CD8-positive, alpha-beta memory T cell (primary cell): ENCODE data around the gene HNRNPC. TPM values are rescaled to one million over a fixed set of nuclear protein-coding genes. Genes with fewer than 3 reads are reported as not detected.

Experiments used
- polyA plus RNA-seq: library from polyadenylated mRNA; unstranded; fragments of 300-500 nt; fragmentation: Illumina TruSeq; gene quantifications from one replicate; pipeline ENCODE4 v1.2.3, GENCODE V29; 2021
- total RNA-seq, 2 experiments: library from RNA; stranded (reverse); gene quantifications; one replicate each; pipeline ENCODE4 v1.2.3, GENCODE V29; 2021

The HNRNPC gene
- total and polyA plus RNA-seq, 3 experiments from 2014 or later = 700 to 1,180 (median 1,158) TPM

Other genes starting within 250 kb of the HNRNPC start
- gene NDRG2, start 244.4 kb downstream of the HNRNPC start, total RNA-seq = 1 to 10 TPM; 4.8 to 5.0 TPM
- 19.9 TPM for gene NDRG2, start 244.4 kb downstream of the HNRNPC start, polyA plus RNA-seq
- gene TPPP2, start 239.2 kb downstream of the HNRNPC start, total RNA-seq = not detected
- gene TPPP2, start 239.2 kb downstream of the HNRNPC start, polyA plus RNA-seq = not detected
- gene RNASE13, start 234.6 kb downstream of the HNRNPC start, total RNA-seq = not detected
- gene RNASE13, start 234.6 kb downstream of the HNRNPC start, polyA plus RNA-seq = not detected
- not detected for gene RNASE7, start 227.1 kb downstream of the HNRNPC start, total RNA-seq
- not detected for gene RNASE7, start 227.1 kb downstream of the HNRNPC start, polyA plus RNA-seq
- not detected for gene RNASE8, start 211.6 kb downstream of the HNRNPC start, total RNA-seq
- not detected for gene RNASE8, start 211.6 kb downstream of the HNRNPC start, polyA plus RNA-seq
- under 1 TPM; 0.16 to 0.39 TPM for gene ARHGEF40, start 199.1 kb downstream of the HNRNPC start, total RNA-seq
- 0.40 TPM for gene ARHGEF40, start 199.1 kb downstream of the HNRNPC start, polyA plus RNA-seq
- 1 to 10 TPM; 7.0 to 8.2 TPM for gene ZNF219, start 170.8 kb downstream of the HNRNPC start, total RNA-seq
- gene ZNF219, start 170.8 kb downstream of the HNRNPC start, polyA plus RNA-seq = 1.3 TPM
- not detected for gene TMEM253, start 168.4 kb downstream of the HNRNPC start, total RNA-seq
- gene TMEM253, start 168.4 kb downstream of the HNRNPC start, polyA plus RNA-seq = not detected
- gene OR5AU1, start 113.4 kb downstream of the HNRNPC start, total RNA-seq = not detected
- gene OR5AU1, start 113.4 kb downstream of the HNRNPC start, polyA plus RNA-seq = not detected
- gene RPGRIP1, start 10.6 kb upstream of the HNRNPC start, total RNA-seq = not detected
- not detected for gene RPGRIP1, start 10.6 kb upstream of the HNRNPC start, polyA plus RNA-seq
- 100 to 1,000 TPM; 199 to 208 TPM for gene SUPT16H, start 114.6 kb upstream of the HNRNPC start, total RNA-seq
- gene SUPT16H, start 114.6 kb upstream of the HNRNPC start, polyA plus RNA-seq = 84.5 TPM
- 10 to 100 TPM; 90.0 to 96.1 TPM for gene CHD8, start 186.7 kb upstream of the HNRNPC start, total RNA-seq
- 33.6 TPM for gene CHD8, start 186.7 kb upstream of the HNRNPC start, polyA plus RNA-seq
- gene RAB2B, start 207.5 kb upstream of the HNRNPC start, total RNA-seq = 10 to 100 TPM; 25.5 to 25.7 TPM
- gene RAB2B, start 207.5 kb upstream of the HNRNPC start, polyA plus RNA-seq = 14.4 TPM
- gene TOX4, start 207.8 kb upstream of the HNRNPC start, total RNA-seq = 10 to 100 TPM; 82.7 to 83.0 TPM
- gene TOX4, start 207.8 kb upstream of the HNRNPC start, polyA plus RNA-seq = 93.3 TPM
- 10 to 100 TPM; 54.1 to 58.9 TPM for gene METTL3, start 241.9 kb upstream of the HNRNPC start, total RNA-seq
- 27.4 TPM for gene METTL3, start 241.9 kb upstream of the HNRNPC start, polyA plus RNA-seq